ENCODE data around the gene WDFY4.

GRCh38 chr10:48667960-48668590 is 16.6 kb upstream of the WDFY4 start:
- TF ChIP-seq CTCF (IDR thresholded peaks at IDR 0.05; ENCODE audit: insufficient read depth, low read length, poor library complexity, severe bottlenecking) (no peak), EZH2phosphoT487 (conservative IDR thresholded peaks at IDR 0.05; ENCODE audit: low read length) (no peak)
